ENCODE results near the gene GMPR. TPM values are rescaled to one million over a fixed set of nuclear protein-coding genes. Genes with fewer than 3 reads are reported as not detected.

The GMPR gene
- total RNA-seq, 1 donor from 2014 or later = 2.0 TPM

GRCh38 chr6:16324184-16324583, 85.8 kb downstream of the GMPR start:
- no peak for DNase-seq (ENCODE audit: extremely low spot score in 2 of 2)
- H3K9me3 ChIP-seq = no peaks in the 10 kb centered on the region
- H3K4me3 ChIP-seq = no peak overlapping the region
- H3K27me3 ChIP-seq = no peaks in the 10 kb centered on the region
- intact Hi-C loops (cut with DNase I) = no loop called here
- peaks cover 46% of the 10 kb centered on the region for H3K4me1 ChIP-seq
- peaks cover 0 to 20% of the 10 kb centered on the region in 2 donors for H3K36me3 ChIP-seq
- no peak overlapping the region for H3K27ac ChIP-seq
- TF ChIP-seq POLR2A (IDR thresholded peaks at IDR 0.05) (no peak), POLR2AphosphoS5 (IDR thresholded peaks at IDR 0.05; ENCODE audit: insufficient read depth in 1 of 2, low read depth in 1 of 2) (no peak), CTCF (IDR thresholded peaks at IDR 0.05) (no peak)

GRCh38 chr6:16324606-16325225, 86.3 kb downstream of the GMPR start:
- Histone ChIP-seq H3K4me3 (no peak overlapping the region), H3K4me1 (peaks cover 41% of the 10 kb centered on the region), H3K36me3 (peaks cover 0 to 20% of the 10 kb centered on the region in 2 donors), H3K9me3 (no peaks in the 10 kb centered on the region), H3K27ac (no peak overlapping the region), H3K27me3 (no peaks in the 10 kb centered on the region)
- no peak for DNase-seq (ENCODE audit: extremely low spot score in 2 of 2)
- intact Hi-C loops (cut with DNase I) = no loop called here
- TF ChIP-seq POLR2A (IDR thresholded peaks at IDR 0.05) (no peak), CTCF (IDR thresholded peaks at IDR 0.05) (no peak), POLR2AphosphoS5 (IDR thresholded peaks at IDR 0.05; ENCODE audit: insufficient read depth in 1 of 2, low read depth in 1 of 2) (no peak)

- intact Hi-C loops (cut with DNase I) = no loop called here
- no peak overlapping the region for H3K27ac ChIP-seq
- no peaks in the 10 kb centered on the region for H3K9me3 ChIP-seq
- no peak for DNase-seq (ENCODE audit: extremely low spot score in 2 of 2)
- H3K4me1 ChIP-seq = peaks cover 29% of the 10 kb centered on the region
- no peaks in the 10 kb centered on the region for H3K27me3 ChIP-seq
- TF ChIP-seq POLR2A (IDR thresholded peaks at IDR 0.05) (no peak), CTCF (IDR thresholded peaks at IDR 0.05) (no peak), POLR2AphosphoS5 (IDR thresholded peaks at IDR 0.05; ENCODE audit: insufficient read depth in 1 of 2, low read depth in 1 of 2) (no peak)
- H3K36me3 ChIP-seq = peaks cover 0 to 20% of the 10 kb centered on the region in 2 donors
- H3K4me3 ChIP-seq = no peak overlapping the region
Observed at GRCh38 chr6:16326531-16326930, 88.1 kb downstream of the GMPR start.

- H3K4me3 ChIP-seq = no peak overlapping the region
- no peaks in the 10 kb centered on the region for H3K9me3 ChIP-seq
- no peaks in the 10 kb centered on the region for H3K27me3 ChIP-seq
- H3K4me1 ChIP-seq = peaks cover 28% of the 10 kb centered on the region
- DNase-seq (ENCODE audit: extremely low spot score in 2 of 2) = no peak
- no peak overlapping the region for H3K27ac ChIP-seq
- no peak for TF ChIP-seq POLR2AphosphoS5 (IDR thresholded peaks at IDR 0.05; ENCODE audit: insufficient read depth in 1 of 2, low read depth in 1 of 2)
- no peak for TF ChIP-seq CTCF (IDR thresholded peaks at IDR 0.05)
- peaks cover 0 to 20% of the 10 kb centered on the region in 2 donors for H3K36me3 ChIP-seq
- intact Hi-C loops (cut with DNase I) = no loop called here
Observed at GRCh38 chr6:16326971-16327776, 88.8 kb downstream of the GMPR start.
